Ishikawa (cell line): Measurements from ENCODE around the gene DMRTB1.

Experiments
- CEBPB ChIP-seq: IDR thresholded peaks from 2 replicates; pipeline ENCODE4 v1.6.1; 2012
- MAX ChIP-seq: IDR thresholded peaks from 2 replicates; pipeline ENCODE4 v1.6.1; 2012
- NFIC ChIP-seq: IDR thresholded peaks from 2 replicates; pipeline ENCODE4 v1.6.1; 2012
- TAF1 ChIP-seq: IDR thresholded peaks from 2 replicates; pipeline ENCODE4 v1.6.1; 2012; ENCODE audit warnings: low read depth, mild to moderate bottlenecking
- TEAD4 ChIP-seq: IDR thresholded peaks from 2 replicates; pipeline ENCODE4 v1.6.1; 2012
- YY1 ChIP-seq: IDR thresholded peaks from 2 replicates; pipeline ENCODE4 v1.6.1; 2012; ENCODE audit warnings: low read depth
- ZBTB7A ChIP-seq: IDR thresholded peaks from 2 replicates; pipeline ENCODE4 v1.6.1; 2012; ENCODE audit warnings: low read depth
- TF ChIP-seq, protein P1 (sequence below): IDR thresholded peaks from 2 replicates; pipeline ENCODE4 v1.6.1; 2012; ENCODE audit warnings: low read depth, mild to moderate bottlenecking
- TF ChIP-seq, protein P2 (sequence below): IDR thresholded peaks from 2 replicates; pipeline ENCODE4 v1.6.1; 2012

DNA sequence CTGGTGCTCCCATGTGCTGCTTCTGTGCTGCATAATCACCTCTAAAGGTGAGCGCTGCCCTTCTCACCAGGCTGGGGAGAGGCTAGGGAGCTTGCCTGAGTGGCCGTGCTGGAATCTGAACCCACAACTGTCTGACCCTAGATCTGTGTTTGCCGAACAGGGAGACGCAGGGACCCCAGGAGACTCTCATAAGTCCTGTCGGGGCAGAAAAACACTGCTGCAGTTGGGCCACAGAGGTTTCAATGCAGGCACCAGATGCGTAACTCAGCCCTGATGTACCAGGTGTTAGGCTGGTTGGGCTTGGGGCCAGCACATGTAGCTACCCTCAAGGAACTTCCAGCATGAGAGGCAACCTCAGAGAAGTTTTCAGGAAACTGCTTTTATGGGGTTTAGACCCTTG, 49.5 kb upstream of the DMRTB1 start:
- TF ChIP-seq MAX (no peak), ZBTB7A (no peak), NFIC (no peak), TEAD4 (no peak), TAF1 (no peak), YY1 (no peak), CEBPB (no peak)
- TF ChIP-seq, protein P1, sequence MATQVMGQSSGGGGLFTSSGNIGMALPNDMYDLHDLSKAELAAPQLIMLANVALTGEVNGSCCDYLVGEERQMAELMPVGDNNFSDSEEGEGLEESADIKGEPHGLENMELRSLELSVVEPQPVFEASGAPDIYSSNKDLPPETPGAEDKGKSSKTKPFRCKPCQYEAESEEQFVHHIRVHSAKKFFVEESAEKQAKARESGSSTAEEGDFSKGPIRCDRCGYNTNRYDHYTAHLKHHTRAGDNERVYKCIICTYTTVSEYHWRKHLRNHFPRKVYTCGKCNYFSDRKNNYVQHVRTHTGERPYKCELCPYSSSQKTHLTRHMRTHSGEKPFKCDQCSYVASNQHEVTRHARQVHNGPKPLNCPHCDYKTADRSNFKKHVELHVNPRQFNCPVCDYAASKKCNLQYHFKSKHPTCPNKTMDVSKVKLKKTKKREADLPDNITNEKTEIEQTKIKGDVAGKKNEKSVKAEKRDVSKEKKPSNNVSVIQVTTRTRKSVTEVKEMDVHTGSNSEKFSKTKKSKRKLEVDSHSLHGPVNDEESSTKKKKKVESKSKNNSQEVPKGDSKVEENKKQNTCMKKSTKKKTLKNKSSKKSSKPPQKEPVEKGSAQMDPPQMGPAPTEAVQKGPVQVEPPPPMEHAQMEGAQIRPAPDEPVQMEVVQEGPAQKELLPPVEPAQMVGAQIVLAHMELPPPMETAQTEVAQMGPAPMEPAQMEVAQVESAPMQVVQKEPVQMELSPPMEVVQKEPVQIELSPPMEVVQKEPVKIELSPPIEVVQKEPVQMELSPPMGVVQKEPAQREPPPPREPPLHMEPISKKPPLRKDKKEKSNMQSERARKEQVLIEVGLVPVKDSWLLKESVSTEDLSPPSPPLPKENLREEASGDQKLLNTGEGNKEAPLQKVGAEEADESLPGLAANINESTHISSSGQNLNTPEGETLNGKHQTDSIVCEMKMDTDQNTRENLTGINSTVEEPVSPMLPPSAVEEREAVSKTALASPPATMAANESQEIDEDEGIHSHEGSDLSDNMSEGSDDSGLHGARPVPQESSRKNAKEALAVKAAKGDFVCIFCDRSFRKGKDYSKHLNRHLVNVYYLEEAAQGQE: no peak
- TF ChIP-seq, protein P2, sequence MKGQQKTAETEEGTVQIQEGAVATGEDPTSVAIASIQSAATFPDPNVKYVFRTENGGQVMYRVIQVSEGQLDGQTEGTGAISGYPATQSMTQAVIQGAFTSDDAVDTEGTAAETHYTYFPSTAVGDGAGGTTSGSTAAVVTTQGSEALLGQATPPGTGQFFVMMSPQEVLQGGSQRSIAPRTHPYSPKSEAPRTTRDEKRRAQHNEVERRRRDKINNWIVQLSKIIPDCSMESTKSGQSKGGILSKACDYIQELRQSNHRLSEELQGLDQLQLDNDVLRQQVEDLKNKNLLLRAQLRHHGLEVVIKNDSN: no peak
